AG04449 (cell line): Measurements from ENCODE around the gene BTBD18.

ENCODE experiments used
- CTCF ChIA-PET: fragments of 350-600 bp; formaldehyde crosslinking; extraction: SDS; loops from one replicate; lab custom pipeline; 2021; ENCODE audit warnings: antibody characterized with exemption; lab: Yijun Ruan, JAX
- POLR2A ChIA-PET: fragments of 400-600, 350-600 bp; formaldehyde crosslinking; extraction: SDS; loops from one replicate; lab custom pipeline; 2020; ENCODE audit warnings: antibody characterized with exemption, inconsistent platforms; lab: Yijun Ruan, JAX
- DNase-seq: peaks from one replicate; pipeline ENCODE4 v3.0.0-alpha.2; 2010; ENCODE audit warnings: low read depth, low spot score
- H3K4me3 ChIP-seq: 2 replicates; pipeline ENCODE4 v1.5.1; 2011; ENCODE audit warnings: low read depth, mild to moderate bottlenecking, control low read depth, low read length
- CTCF ChIP-seq: IDR thresholded peaks from one replicate; pipeline ENCODE4 v1.5.1; 2011; ENCODE audit warnings: mild to moderate bottlenecking, moderate library complexity, low read length, control low read depth, inconsistent platforms; ENCODE audit not compliant: insufficient read depth; ENCODE audit errors: missing control alignments

Gene BTBD18

DNA sequence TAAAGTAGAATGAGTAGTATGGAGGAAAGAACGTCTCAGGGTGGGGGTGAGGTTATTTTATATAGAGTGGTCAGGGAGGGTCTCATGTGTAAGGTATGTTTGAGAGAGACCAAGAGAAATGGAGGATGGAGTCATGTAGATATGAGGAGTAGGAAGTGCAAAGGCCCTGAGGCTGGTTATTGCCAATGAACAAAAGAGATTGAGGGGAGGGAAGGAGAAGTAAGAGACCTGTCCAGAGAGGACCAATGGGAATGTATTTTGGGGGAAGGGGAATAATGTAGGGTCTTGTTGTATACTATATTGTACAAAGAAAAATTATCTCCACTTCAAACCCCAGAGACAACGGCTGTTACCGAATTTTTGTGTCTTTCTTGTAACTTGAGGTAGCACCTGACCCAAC lies 19.7 kb upstream of the BTBD18 start:
- no peak for DNase-seq
- ChIA-PET CTCF (interaction anchor here (1.0 to 2.5 kb wide), 7 partner anchors 8 to 798 kb away, joined by 3 to 14 read pairs (median 4); partner anchors contain the start of genes BTBD18 and CTNND1), POLR2A (no interaction called here)
- no peak for TF ChIP-seq CTCF
- H3K4me3 ChIP-seq = no peak overlapping the region

- POLR2A ChIA-PET = interaction anchor here (1.0 kb wide), 1 partner anchor 29 kb away, joined by 3 read pairs; the partner anchor contains the start of gene SELENOH
- no peak overlapping the region for H3K4me3 ChIP-seq
- TF ChIP-seq CTCF = no peak
- no peak for DNase-seq
- CTCF ChIA-PET = interaction anchor here (1.0 to 1.6 kb wide), 4 partner anchors 16 to 798 kb away, joined by 4 to 5 read pairs (median 4); partner anchors contain the start of gene BTBD18
These were observed 19.2 kb upstream of the BTBD18 start for GRCh38 chr11:57770793-57771192.

DNA sequence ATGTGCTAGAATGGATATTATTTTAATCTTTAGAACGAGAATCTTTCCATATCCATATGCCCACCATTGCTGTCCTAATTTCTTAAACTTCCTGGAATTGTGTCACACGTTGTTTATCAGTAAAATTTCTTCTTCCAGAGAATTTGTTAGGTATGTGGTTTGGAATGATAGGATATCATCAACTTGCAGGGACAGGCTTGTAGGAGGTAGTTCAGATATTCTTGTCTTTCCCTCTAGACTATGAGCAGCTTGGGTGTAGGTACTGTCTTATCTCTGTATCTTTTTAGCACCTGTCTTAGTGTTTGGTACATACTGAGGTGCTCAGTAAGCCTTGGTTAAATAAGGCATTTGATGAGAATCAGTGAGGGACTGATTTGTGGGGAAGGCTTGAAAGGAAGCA lies 13.4 kb upstream of the BTBD18 start:
- peak overlapping the region; percentile 88 for H3K4me3 ChIP-seq
- DNase-seq = no peak
- POLR2A ChIA-PET = interaction anchor here (1.0 to 1.4 kb wide), 3 partner anchors 11 to 30 kb away, joined by 4 to 6 read pairs (median 5); no protein-coding TSS in a partner anchor
- CTCF ChIA-PET = interaction anchor here (1.3 to 16.3 kb wide), 10 partner anchors 8 to 759 kb away, joined by 3 to 315 read pairs (median 8); partner anchors contain the start of genes BTBD18 and SELENOH
- TF ChIP-seq CTCF = no peak

- CTCF ChIA-PET = interaction anchor here (1.0 to 16.3 kb wide), 11 partner anchors 8 to 759 kb away, joined by 3 to 315 read pairs (median 8); partner anchors contain the start of genes BTBD18 and SELENOH
- peak overlapping the region; percentile 88 for H3K4me3 ChIP-seq
- POLR2A ChIA-PET = interaction anchor here (0.7 to 1.4 kb wide), 3 partner anchors 8 to 14 kb away, joined by 3 to 6 read pairs (median 5); no protein-coding TSS in a partner anchor
- DNase-seq = no peak
- TF ChIP-seq CTCF = no peak
These were observed 12.9 kb upstream of the BTBD18 start for GRCh38 chr11:57764566-57764965.

DNA sequence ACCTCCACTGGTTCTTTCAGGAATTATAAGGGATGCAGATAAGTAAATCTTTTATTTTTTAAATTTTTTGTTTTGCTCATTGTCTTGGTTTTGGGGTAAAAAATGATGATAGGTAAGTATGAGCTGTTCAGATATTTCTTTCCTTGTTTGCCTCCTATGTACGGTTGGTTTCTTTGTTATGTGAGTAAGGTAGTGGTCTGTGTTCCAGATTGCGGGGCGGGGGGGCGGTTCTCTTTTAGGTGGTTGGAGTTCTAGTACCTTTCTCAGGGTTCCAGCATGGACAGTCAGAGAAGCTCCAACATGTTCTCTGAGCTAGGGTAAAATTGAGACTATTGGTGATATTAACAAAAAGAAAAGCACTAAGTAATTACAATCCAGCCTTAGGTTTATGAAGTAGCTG lies 12.4 kb upstream of the BTBD18 start:
- ChIA-PET POLR2A (interaction anchor here (0.7 to 1.4 kb wide), 3 partner anchors 9 to 14 kb away, joined by 3 to 6 read pairs (median 5); no protein-coding TSS in a partner anchor), CTCF (interaction anchor here (0.7 to 16.3 kb wide), 11 partner anchors 9 to 760 kb away, joined by 3 to 315 read pairs (median 8); partner anchors contain the start of gene BTBD18)
- peak overlapping the region; percentile 88 for H3K4me3 ChIP-seq

More for the DNA sequence above, 12.4 kb upstream of the BTBD18 start:
- no peak for TF ChIP-seq CTCF
- DNase-seq = no peak
